HCT116 (cell line): ENCODE results near the gene NCOR1. TPM values are rescaled to one million over a fixed set of nuclear protein-coding genes. Genes with fewer than 3 reads are reported as not detected.

ENCODE experiments used
- ATAC-seq: fragments of 200-7000 bp; cut with Tn5 transposase; 2 replicates; pipeline ENCODE4 v1.9.1; 2020; ENCODE audit warnings: mild to moderate bottlenecking, moderate library complexity
- BruUV-seq: library from RNA; stranded (reverse); fragments of 400-500 nt; replicated peaks from 2 replicates; lab custom pipeline; 2021; lab: Mats Ljungman, UMichigan
- CTCF ChIA-PET: fragments of 300-600 bp; sonication (Branson Sonifier 250); formaldehyde crosslinking; loops from one replicate; lab custom pipeline; 2021; ENCODE audit warnings: antibody characterized with exemption; lab: Charles Lee
- POLR2A ChIA-PET: fragments of 300-600, 350-600 bp; sonication (Branson Sonifier 250); formaldehyde crosslinking; loops from one replicate; lab custom pipeline; 2021; ENCODE audit warnings: antibody characterized with exemption; lab: Charles Lee
- RAD21 ChIA-PET, 2 experiments: fragments of 300-600 bp; sonication (Branson Sonifier 250); formaldehyde crosslinking; loops; one replicate each; lab custom pipeline; 2023; ENCODE audit warnings: low total read pairs in 2 of 2; ENCODE audit not compliant: uncharacterized antibody in 2 of 2, unreplicated experiment in 2 of 2, low non-redundant PET in 1 of 2; lab: Charles Lee
- DNase-seq: peaks from one replicate; pipeline ENCODE4 v3.0.0-alpha.2; 2010; ENCODE audit warnings: low read depth, low spot score
- H2AFZ ChIP-seq: fragments of 200-600 bp; shearing (Covaris generic), sonication (generic); 2 replicates; pipeline ENCODE4 v1.6.1; 2017; ENCODE audit warnings: low read depth, mixed run types, mixed read lengths, antibody characterized with exemption, low read length; ENCODE audit not compliant: poor library complexity, severe bottlenecking
- H3K27ac ChIP-seq: 2 replicates; pipeline ENCODE4 v1.5.1; 2012; ENCODE audit warnings: low read depth, low read length
- H3K27me3 ChIP-seq: fragments of 200-600 bp; sonication (generic); 2 replicates; pipeline ENCODE4 v1.6.1; 2016; ENCODE audit warnings: mixed run types, low read length, mixed read lengths; ENCODE audit not compliant: insufficient read depth
- H3K36me3 ChIP-seq, 2 experiments: fragments of 200-500 bp in 1 of 2; fragments of 200-600 bp in 1 of 2; sonication (Bioruptor generic) in 1 of 2; sonication (generic) in 1 of 2; 2 replicates each; pipeline versions ENCODE4 v1.5.1 to v1.6.1; 2014 to 2016; ENCODE audit warnings: low read length in 2 of 2, inconsistent platforms in 1 of 2, mixed read lengths in 1 of 2, mixed run types in 1 of 2; ENCODE audit not compliant: insufficient read depth in 2 of 2, control insufficient read depth in 1 of 2
- H3K4me1 ChIP-seq, 2 experiments: fragments of 200-600 bp in 1 of 2; sonication (generic) in 1 of 2; 2 replicates each; pipeline versions ENCODE4 v1.5.1 to v1.6.1; 2012 to 2017; ENCODE audit warnings: low read length in 2 of 2, inconsistent platforms in 1 of 2, mild to moderate bottlenecking in 1 of 2, mixed read lengths in 1 of 2, mixed run types in 1 of 2, moderate library complexity in 1 of 2; ENCODE audit not compliant: insufficient read depth in 2 of 2, control insufficient read depth in 1 of 2
- H3K4me2 ChIP-seq: fragments of 200-600 bp; sonication (generic); 2 replicates; pipeline ENCODE4 v1.6.1; 2017; ENCODE audit warnings: mixed run types, low read length, mixed read lengths
- H3K4me3 ChIP-seq, 2 experiments: fragments of 200-600 bp in 1 of 2; sonication (generic) in 1 of 2; replicated peaks in 1 of 2; 2 replicates each; pipeline ENCODE4 v1.5.1; 2011 to 2016; ENCODE audit warnings: low read length in 2 of 2, control low read depth in 1 of 2, low read depth in 1 of 2, mild to moderate bottlenecking in 1 of 2, mixed read lengths in 1 of 2, mixed run types in 1 of 2
- H3K79me2 ChIP-seq: fragments of 200-600 bp; sonication (generic); 2 replicates; pipeline ENCODE4 v1.6.1; 2017; ENCODE audit warnings: mild to moderate bottlenecking, mixed run types, low read length, moderate library complexity, mixed read lengths; ENCODE audit not compliant: insufficient read depth
- H3K9ac ChIP-seq: fragments of 200-600 bp; sonication (generic); 2 replicates; pipeline ENCODE4 v1.6.1; 2016; ENCODE audit warnings: low read length, mixed read lengths
- H3K9me2 ChIP-seq: fragments of 200-600 bp; sonication (generic), shearing (Covaris generic); 2 replicates; pipeline ENCODE4 v1.6.1; 2017; ENCODE audit warnings: mixed run types, mild to moderate bottlenecking, moderate library complexity; ENCODE audit not compliant: insufficient read depth
- H3K9me3 ChIP-seq, 2 experiments: fragments of 200-500 bp in 1 of 2; fragments of 200-600 bp in 1 of 2; sonication (Bioruptor generic) in 1 of 2; sonication (generic) in 1 of 2; 2 replicates each; pipeline ENCODE4 v1.6.1; 2014 to 2017; ENCODE audit warnings: low read length in 2 of 2, mixed read lengths in 2 of 2, inconsistent platforms in 1 of 2, low read depth in 1 of 2, mild to moderate bottlenecking in 1 of 2, mixed run types in 1 of 2, moderate library complexity in 1 of 2; ENCODE audit not compliant: control insufficient read depth in 1 of 2, insufficient read depth in 1 of 2
- H4K20me1 ChIP-seq: fragments of 200-600 bp; sonication (generic), shearing (Covaris generic); 2 replicates; pipeline ENCODE4 v1.6.1; 2017; ENCODE audit warnings: mixed run types, mild to moderate bottlenecking, moderate library complexity; ENCODE audit not compliant: insufficient read depth
- EGR1 ChIP-seq: IDR thresholded peaks from 2 replicates; pipeline ENCODE4 v1.6.1; 2012; ENCODE audit warnings: low read depth
- ELF1 ChIP-seq: IDR thresholded peaks from 2 replicates; pipeline ENCODE4 v1.6.1; 2012; ENCODE audit warnings: low read depth, borderline replicate concordance
- FOSL1 ChIP-seq: IDR thresholded peaks from 2 replicates; pipeline ENCODE4 v1.6.1; 2012; ENCODE audit warnings: low read depth
- POLR2AphosphoS5 ChIP-seq: IDR thresholded peaks from 2 replicates; pipeline ENCODE4 v1.6.1; 2011; ENCODE audit warnings: mild to moderate bottlenecking, low read depth, low read length, moderate library complexity
- RAD21 ChIP-seq: IDR thresholded peaks from 2 replicates; pipeline ENCODE4 v1.6.1; 2012; ENCODE audit warnings: low read depth, mild to moderate bottlenecking
- intact Hi-C: fragments of 100-400 bp; cut with micrococcal nuclease; formaldehyde crosslinking; loops from 2 replicates; pipeline ENCODE4 v1.10.0; 2022
- total RNA-seq: library from RNA; stranded (reverse); gene quantifications from one replicate; pipeline ENCODE4 v1.2.1, GENCODE V29; 2021; ENCODE audit not compliant: unreplicated experiment
- TF ChIP-seq, protein P1 (sequence below): IDR thresholded peaks from 2 replicates; pipeline ENCODE4 v1.6.1; 2012; ENCODE audit warnings: low read depth

The NCOR1 gene
- total RNA-seq, 1 experiment from 2014 or later: 43.7 TPM

DNA sequence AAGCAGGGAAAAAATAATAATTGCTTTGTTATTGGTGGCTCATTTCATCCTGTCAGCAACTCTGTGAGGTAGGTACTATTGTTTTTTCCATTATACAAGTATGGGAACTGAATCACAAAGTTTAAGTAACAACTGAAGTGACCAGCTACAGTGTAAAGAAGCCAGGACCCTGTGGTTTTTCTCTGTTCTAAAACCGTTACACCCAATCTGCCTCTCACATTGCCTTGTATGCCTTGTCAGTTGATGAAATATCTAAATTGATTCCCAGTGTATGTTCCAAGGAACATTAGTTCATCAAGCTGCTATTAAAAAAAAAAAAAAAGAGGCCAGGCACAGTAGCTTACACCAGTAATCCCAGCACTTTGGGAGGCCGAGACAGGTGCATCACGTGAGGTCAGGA is 7.1 kb upstream of the NCOR1 start:
- CTCF ChIA-PET: no interaction called here
- H2AFZ ChIP-seq: no peak overlapping the region
- RAD21 ChIA-PET: no interaction called here
- intact Hi-C loops: no loop called here
- H3K4me2 ChIP-seq: no peak overlapping the region
- TF ChIP-seq RAD21: no peak
- TF ChIP-seq FOSL1: no peak
- no peak for TF ChIP-seq ELF1
- TF ChIP-seq POLR2AphosphoS5: no peak
- TF ChIP-seq EGR1: no peak
- TF ChIP-seq, protein P1, sequence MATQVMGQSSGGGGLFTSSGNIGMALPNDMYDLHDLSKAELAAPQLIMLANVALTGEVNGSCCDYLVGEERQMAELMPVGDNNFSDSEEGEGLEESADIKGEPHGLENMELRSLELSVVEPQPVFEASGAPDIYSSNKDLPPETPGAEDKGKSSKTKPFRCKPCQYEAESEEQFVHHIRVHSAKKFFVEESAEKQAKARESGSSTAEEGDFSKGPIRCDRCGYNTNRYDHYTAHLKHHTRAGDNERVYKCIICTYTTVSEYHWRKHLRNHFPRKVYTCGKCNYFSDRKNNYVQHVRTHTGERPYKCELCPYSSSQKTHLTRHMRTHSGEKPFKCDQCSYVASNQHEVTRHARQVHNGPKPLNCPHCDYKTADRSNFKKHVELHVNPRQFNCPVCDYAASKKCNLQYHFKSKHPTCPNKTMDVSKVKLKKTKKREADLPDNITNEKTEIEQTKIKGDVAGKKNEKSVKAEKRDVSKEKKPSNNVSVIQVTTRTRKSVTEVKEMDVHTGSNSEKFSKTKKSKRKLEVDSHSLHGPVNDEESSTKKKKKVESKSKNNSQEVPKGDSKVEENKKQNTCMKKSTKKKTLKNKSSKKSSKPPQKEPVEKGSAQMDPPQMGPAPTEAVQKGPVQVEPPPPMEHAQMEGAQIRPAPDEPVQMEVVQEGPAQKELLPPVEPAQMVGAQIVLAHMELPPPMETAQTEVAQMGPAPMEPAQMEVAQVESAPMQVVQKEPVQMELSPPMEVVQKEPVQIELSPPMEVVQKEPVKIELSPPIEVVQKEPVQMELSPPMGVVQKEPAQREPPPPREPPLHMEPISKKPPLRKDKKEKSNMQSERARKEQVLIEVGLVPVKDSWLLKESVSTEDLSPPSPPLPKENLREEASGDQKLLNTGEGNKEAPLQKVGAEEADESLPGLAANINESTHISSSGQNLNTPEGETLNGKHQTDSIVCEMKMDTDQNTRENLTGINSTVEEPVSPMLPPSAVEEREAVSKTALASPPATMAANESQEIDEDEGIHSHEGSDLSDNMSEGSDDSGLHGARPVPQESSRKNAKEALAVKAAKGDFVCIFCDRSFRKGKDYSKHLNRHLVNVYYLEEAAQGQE: no peak
- BruUV-seq: no TSS peak
- no peaks in the 10 kb centered on the region for H3K9me2 ChIP-seq
- no peaks in the 10 kb centered on the region for H3K9me3 ChIP-seq
- H3K27me3 ChIP-seq: no peaks in the 10 kb centered on the region
- POLR2A ChIA-PET: interaction anchor here (1.1 kb wide), 1 partner anchor 216 kb away, joined by 4 read pairs; no protein-coding TSS in a partner anchor
- H3K4me1 ChIP-seq: peaks cover 5 to 6% of the 10 kb centered on the region in 2 experiments; a peak in 3 of 4 replicates
- H3K36me3 ChIP-seq: 0 out of 4 replicates have a peak, but pooled peaks cover 0 to 6% of the 10 kb centered on the region in 2 experiments
- DNase-seq (no peak), ATAC-seq (no peak)
- no peak overlapping the region for H3K27ac ChIP-seq
- H3K9ac ChIP-seq: no peak overlapping the region
- peaks cover 75% of the 10 kb centered on the region for H3K79me2 ChIP-seq
- no peak overlapping the region for H3K4me3 ChIP-seq
- H4K20me1 ChIP-seq: no peaks in the 10 kb centered on the region
